ENCODE data around the gene TRIM63. TPM values are rescaled to one million over a fixed set of nuclear protein-coding genes. Genes with fewer than 3 reads are reported as not detected.

TRIM63 gene
- total RNA-seq, 1 experiment from 2014 or later: not detected

DNA sequence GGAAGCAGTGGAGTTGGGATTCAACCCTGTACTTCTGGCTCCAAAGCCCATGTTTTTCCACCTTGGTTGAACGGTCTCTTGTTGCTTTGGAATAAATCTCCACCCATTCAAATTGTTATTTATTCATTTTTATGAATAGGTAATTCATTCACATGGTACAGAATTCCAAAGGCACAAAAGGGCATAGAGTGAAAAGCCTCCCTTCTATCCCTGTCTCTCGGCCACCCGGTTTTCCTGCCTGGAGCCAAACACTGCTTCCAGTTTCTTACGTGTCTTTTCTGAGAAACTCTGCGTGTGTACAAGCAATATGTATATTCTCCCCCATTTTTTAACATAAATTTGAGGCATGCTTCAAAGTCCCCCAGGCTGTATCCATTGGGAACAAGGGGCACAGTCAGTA lies 41.9 kb downstream of the TRIM63 start:
- Mint-ChIP-seq H3K9me3 (no peaks in the 10 kb centered on the region), H3K27me3 (ENCODE audit: low read depth) (no peaks in the 10 kb centered on the region), H3K4me1 (peaks cover 12% of the 10 kb centered on the region), H3K4me3 (no peak overlapping the region), H3K27ac (no peak overlapping the region), H3K36me3 (no peaks in the 10 kb centered on the region)
- ChIA-PET POLR2A (no interaction called here), CTCF (interaction anchor here (0.7 to 2.1 kb wide), 2 partner anchors 130 to 254 kb away, joined by 5 to 9 read pairs; partner anchors contain the start of gene SH3BGRL3)
- ATAC-seq: no peak
- no peak for DNase-seq (ENCODE audit: low spot score)
- TF ChIP-seq HMGA2 (CRISPR knock-in tag; IDR thresholded peaks at IDR 0.05): no peak
- TF ChIP-seq, protein P1, sequence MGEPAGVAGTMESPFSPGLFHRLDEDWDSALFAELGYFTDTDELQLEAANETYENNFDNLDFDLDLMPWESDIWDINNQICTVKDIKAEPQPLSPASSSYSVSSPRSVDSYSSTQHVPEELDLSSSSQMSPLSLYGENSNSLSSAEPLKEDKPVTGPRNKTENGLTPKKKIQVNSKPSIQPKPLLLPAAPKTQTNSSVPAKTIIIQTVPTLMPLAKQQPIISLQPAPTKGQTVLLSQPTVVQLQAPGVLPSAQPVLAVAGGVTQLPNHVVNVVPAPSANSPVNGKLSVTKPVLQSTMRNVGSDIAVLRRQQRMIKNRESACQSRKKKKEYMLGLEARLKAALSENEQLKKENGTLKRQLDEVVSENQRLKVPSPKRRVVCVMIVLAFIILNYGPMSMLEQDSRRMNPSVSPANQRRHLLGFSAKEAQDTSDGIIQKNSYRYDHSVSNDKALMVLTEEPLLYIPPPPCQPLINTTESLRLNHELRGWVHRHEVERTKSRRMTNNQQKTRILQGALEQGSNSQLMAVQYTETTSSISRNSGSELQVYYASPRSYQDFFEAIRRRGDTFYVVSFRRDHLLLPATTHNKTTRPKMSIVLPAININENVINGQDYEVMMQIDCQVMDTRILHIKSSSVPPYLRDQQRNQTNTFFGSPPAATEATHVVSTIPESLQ (CRISPR knock-in tag; IDR thresholded peaks at IDR 0.05): no peak

DNA sequence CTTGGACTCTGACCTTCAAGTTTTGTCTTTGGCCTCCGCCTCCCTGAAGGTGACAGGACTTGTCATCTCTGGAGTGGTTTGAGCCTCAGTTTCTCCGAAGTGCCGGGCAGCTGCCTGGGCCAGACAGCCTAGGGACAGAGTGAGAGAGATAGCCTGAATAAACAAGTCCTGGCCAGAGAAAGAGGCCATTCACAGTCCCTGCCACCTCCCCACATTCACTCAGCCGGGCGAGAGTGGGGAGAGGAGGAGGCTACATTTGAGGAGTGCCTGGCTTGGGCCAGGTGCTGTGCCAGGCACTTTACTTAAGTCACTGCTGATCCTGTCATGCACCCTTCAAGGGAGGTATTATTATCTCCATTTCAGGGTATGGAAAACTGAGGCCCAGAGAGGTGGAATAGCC lies 42.4 kb downstream of the TRIM63 start:
- H3K27me3 Mint-ChIP-seq (ENCODE audit: low read depth): no peaks in the 10 kb centered on the region
- peaks cover 15% of the 10 kb centered on the region for H3K4me1 Mint-ChIP-seq
- CTCF ChIA-PET: interaction anchor here (1.8 kb wide), 1 partner anchor 11 kb away, joined by 9 read pairs; no protein-coding TSS in a partner anchor
- H3K27ac Mint-ChIP-seq: no peak overlapping the region
- DNase-seq (ENCODE audit: low spot score): no peak
- H3K36me3 Mint-ChIP-seq: no peaks in the 10 kb centered on the region
- H3K4me3 Mint-ChIP-seq: no peak overlapping the region
- POLR2A ChIA-PET: interaction anchor here (1.0 kb wide), 1 partner anchor 70 kb away, joined by 3 read pairs; no protein-coding TSS in a partner anchor
- no peak for ATAC-seq
- TF ChIP-seq, protein P2, sequence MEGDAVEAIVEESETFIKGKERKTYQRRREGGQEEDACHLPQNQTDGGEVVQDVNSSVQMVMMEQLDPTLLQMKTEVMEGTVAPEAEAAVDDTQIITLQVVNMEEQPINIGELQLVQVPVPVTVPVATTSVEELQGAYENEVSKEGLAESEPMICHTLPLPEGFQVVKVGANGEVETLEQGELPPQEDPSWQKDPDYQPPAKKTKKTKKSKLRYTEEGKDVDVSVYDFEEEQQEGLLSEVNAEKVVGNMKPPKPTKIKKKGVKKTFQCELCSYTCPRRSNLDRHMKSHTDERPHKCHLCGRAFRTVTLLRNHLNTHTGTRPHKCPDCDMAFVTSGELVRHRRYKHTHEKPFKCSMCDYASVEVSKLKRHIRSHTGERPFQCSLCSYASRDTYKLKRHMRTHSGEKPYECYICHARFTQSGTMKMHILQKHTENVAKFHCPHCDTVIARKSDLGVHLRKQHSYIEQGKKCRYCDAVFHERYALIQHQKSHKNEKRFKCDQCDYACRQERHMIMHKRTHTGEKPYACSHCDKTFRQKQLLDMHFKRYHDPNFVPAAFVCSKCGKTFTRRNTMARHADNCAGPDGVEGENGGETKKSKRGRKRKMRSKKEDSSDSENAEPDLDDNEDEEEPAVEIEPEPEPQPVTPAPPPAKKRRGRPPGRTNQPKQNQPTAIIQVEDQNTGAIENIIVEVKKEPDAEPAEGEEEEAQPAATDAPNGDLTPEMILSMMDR (IDR thresholded peaks at IDR 0.05): no peak
- TF ChIP-seq, protein P3, sequence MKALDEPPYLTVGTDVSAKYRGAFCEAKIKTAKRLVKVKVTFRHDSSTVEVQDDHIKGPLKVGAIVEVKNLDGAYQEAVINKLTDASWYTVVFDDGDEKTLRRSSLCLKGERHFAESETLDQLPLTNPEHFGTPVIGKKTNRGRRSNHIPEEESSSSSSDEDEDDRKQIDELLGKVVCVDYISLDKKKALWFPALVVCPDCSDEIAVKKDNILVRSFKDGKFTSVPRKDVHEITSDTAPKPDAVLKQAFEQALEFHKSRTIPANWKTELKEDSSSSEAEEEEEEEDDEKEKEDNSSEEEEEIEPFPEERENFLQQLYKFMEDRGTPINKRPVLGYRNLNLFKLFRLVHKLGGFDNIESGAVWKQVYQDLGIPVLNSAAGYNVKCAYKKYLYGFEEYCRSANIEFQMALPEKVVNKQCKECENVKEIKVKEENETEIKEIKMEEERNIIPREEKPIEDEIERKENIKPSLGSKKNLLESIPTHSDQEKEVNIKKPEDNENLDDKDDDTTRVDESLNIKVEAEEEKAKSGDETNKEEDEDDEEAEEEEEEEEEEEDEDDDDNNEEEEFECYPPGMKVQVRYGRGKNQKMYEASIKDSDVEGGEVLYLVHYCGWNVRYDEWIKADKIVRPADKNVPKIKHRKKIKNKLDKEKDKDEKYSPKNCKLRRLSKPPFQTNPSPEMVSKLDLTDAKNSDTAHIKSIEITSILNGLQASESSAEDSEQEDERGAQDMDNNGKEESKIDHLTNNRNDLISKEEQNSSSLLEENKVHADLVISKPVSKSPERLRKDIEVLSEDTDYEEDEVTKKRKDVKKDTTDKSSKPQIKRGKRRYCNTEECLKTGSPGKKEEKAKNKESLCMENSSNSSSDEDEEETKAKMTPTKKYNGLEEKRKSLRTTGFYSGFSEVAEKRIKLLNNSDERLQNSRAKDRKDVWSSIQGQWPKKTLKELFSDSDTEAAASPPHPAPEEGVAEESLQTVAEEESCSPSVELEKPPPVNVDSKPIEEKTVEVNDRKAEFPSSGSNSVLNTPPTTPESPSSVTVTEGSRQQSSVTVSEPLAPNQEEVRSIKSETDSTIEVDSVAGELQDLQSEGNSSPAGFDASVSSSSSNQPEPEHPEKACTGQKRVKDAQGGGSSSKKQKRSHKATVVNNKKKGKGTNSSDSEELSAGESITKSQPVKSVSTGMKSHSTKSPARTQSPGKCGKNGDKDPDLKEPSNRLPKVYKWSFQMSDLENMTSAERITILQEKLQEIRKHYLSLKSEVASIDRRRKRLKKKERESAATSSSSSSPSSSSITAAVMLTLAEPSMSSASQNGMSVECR (CRISPR knock-in tag; IDR thresholded peaks at IDR 0.05; ENCODE audit: borderline replicate concordance): no peak
- no peak for TF ChIP-seq GTF2I (CRISPR knock-in tag; conservative IDR thresholded peaks at IDR 0.05)
- TF ChIP-seq ZNF396 (CRISPR knock-in tag; IDR thresholded peaks at IDR 0.05; ENCODE audit: borderline replicate concordance): no peak
- TF ChIP-seq CREM (CRISPR knock-in tag; IDR thresholded peaks at IDR 0.05): no peak
- TF ChIP-seq, protein P4, sequence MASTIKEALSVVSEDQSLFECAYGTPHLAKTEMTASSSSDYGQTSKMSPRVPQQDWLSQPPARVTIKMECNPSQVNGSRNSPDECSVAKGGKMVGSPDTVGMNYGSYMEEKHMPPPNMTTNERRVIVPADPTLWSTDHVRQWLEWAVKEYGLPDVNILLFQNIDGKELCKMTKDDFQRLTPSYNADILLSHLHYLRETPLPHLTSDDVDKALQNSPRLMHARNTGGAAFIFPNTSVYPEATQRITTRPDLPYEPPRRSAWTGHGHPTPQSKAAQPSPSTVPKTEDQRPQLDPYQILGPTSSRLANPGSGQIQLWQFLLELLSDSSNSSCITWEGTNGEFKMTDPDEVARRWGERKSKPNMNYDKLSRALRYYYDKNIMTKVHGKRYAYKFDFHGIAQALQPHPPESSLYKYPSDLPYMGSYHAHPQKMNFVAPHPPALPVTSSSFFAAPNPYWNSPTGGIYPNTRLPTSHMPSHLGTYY (CRISPR knock-in tag; IDR thresholded peaks at IDR 0.05): no peak
- no peak for TF ChIP-seq SMAD4 (CRISPR knock-in tag; IDR thresholded peaks at IDR 0.05)
- TF ChIP-seq, protein P5, sequence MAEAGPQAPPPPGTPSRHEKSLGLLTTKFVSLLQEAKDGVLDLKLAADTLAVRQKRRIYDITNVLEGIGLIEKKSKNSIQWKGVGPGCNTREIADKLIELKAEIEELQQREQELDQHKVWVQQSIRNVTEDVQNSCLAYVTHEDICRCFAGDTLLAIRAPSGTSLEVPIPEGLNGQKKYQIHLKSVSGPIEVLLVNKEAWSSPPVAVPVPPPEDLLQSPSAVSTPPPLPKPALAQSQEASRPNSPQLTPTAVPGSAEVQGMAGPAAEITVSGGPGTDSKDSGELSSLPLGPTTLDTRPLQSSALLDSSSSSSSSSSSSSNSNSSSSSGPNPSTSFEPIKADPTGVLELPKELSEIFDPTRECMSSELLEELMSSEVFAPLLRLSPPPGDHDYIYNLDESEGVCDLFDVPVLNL (CRISPR knock-in tag; IDR thresholded peaks at IDR 0.05; ENCODE audit: borderline replicate concordance, low read depth): no peak
- TF ChIP-seq, protein P6, sequence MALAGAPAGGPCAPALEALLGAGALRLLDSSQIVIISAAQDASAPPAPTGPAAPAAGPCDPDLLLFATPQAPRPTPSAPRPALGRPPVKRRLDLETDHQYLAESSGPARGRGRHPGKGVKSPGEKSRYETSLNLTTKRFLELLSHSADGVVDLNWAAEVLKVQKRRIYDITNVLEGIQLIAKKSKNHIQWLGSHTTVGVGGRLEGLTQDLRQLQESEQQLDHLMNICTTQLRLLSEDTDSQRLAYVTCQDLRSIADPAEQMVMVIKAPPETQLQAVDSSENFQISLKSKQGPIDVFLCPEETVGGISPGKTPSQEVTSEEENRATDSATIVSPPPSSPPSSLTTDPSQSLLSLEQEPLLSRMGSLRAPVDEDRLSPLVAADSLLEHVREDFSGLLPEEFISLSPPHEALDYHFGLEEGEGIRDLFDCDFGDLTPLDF (CRISPR knock-in tag; IDR thresholded peaks at IDR 0.05): no peak
- TF ChIP-seq, protein P1 (CRISPR knock-in tag; IDR thresholded peaks at IDR 0.05): no peak
- TF ChIP-seq, protein P7, sequence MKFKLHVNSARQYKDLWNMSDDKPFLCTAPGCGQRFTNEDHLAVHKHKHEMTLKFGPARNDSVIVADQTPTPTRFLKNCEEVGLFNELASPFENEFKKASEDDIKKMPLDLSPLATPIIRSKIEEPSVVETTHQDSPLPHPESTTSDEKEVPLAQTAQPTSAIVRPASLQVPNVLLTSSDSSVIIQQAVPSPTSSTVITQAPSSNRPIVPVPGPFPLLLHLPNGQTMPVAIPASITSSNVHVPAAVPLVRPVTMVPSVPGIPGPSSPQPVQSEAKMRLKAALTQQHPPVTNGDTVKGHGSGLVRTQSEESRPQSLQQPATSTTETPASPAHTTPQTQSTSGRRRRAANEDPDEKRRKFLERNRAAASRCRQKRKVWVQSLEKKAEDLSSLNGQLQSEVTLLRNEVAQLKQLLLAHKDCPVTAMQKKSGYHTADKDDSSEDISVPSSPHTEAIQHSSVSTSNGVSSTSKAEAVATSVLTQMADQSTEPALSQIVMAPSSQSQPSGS (CRISPR knock-in tag; IDR thresholded peaks at IDR 0.05; ENCODE audit: borderline replicate concordance, low read depth): no peak
- no peak for TF ChIP-seq ZNF671 (CRISPR knock-in tag; IDR thresholded peaks at IDR 0.05)
- TF ChIP-seq, protein P8, sequence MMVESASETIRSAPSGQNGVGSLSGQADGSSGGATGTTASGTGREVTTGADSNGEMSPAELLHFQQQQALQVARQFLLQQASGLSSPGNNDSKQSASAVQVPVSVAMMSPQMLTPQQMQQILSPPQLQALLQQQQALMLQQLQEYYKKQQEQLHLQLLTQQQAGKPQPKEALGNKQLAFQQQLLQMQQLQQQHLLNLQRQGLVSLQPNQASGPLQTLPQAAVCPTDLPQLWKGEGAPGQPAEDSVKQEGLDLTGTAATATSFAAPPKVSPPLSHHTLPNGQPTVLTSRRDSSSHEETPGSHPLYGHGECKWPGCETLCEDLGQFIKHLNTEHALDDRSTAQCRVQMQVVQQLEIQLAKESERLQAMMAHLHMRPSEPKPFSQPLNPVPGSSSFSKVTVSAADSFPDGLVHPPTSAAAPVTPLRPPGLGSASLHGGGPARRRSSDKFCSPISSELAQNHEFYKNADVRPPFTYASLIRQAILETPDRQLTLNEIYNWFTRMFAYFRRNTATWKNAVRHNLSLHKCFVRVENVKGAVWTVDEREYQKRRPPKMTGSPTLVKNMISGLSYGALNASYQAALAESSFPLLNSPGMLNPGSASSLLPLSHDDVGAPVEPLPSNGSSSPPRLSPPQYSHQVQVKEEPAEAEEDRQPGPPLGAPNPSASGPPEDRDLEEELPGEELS (CRISPR knock-in tag; IDR thresholded peaks at IDR 0.05): no peak
- TF ChIP-seq NFE2L1 (CRISPR knock-in tag; IDR thresholded peaks at IDR 0.05): no peak
- H3K9me3 Mint-ChIP-seq: no peaks in the 10 kb centered on the region
